GM13977 (cell line): ENCODE results near the gene ANKRD44.

Source experiments
- DNase-seq: peaks from one replicate; pipeline ENCODE4 v3.0.0; 2012; ENCODE audit warnings: low spot score
- CTCF ChIP-seq: IDR thresholded peaks from 2 replicates; pipeline ENCODE4 v1.5.1; 2012; ENCODE audit warnings: mild to moderate bottlenecking, control low read depth; ENCODE audit not compliant: insufficient read depth; ENCODE audit errors: extremely low read depth, missing control alignments
- in situ Hi-C: fragments of 300-500 bp; cut with MboI; formaldehyde crosslinking; loops from one replicate; pipeline ENCODE4 v1.12.0; 2022; ENCODE audit warnings: low sequenced_read_pairs, low pct_unique_long_range_greater_than_20kb, mixed read lengths, inconsistent platforms; ENCODE audit not compliant: unreplicated experiment

The ANKRD44 gene

GRCh38 chr2:197138506-197138905, 172.1 kb downstream of the ANKRD44 start:
- no peak for TF ChIP-seq CTCF
- DNase-seq: no peak
- in situ Hi-C loops: no loop called here

- in situ Hi-C loops: no loop called here
- no peak for TF ChIP-seq CTCF
- DNase-seq: no peak
Measured at GRCh38 chr2:197137826-197138477, 172.6 kb downstream of the ANKRD44 start.

DNA sequence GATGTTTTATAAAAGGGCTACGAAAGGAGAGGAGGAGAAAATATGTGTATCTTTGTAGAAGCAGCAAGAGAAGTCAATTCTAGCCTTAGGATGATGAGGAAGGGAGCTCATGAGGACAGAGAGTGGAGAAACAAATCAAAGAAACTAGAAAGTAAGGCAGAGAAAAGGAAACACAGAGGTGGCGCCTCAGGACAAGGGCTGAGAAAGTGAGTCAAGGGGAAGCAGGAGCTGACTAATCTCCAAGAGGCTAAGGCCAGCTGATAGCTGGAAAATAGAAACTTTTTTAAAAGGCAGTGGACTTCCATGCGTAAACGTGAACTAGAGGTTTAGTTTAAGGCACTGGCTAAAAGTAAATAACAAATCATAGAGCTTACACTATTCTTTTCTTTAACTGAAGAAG, 173.3 kb downstream of the ANKRD44 start:
- no peak for TF ChIP-seq CTCF
- in situ Hi-C loops: no loop called here
- no peak for DNase-seq

- no peak for DNase-seq
- no peak for TF ChIP-seq CTCF
- in situ Hi-C loops: no loop called here
Measured at GRCh38 chr2:197136452-197136851, 174.1 kb downstream of the ANKRD44 start.

DNA sequence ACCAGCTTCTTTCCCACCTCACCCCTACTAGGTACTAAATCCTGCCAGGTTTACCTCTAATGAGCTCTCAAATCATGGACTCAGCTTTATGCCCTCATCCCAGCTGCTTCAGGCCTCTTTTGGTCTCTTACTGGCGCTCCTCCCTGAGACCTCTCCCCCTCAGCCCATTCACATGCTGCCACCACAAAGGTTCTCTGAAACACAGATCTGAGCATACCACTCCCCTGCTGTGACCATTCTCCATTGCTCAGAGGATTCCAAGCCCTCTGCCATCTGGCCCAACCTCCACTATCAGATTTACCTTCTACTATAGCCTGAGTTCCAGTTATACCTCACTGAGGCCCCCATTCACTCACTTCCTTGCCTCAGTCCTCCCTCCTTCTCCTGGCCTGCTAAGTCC, 174.8 kb downstream of the ANKRD44 start:
- DNase-seq: no peak
- no peak for TF ChIP-seq CTCF
- in situ Hi-C loops: no loop called here

- in situ Hi-C loops: no loop called here
- DNase-seq: no peak
- TF ChIP-seq CTCF: peak; percentile 2
Measured at GRCh38 chr2:197134206-197134605, 176.4 kb downstream of the ANKRD44 start.

- in situ Hi-C loops: no loop called here
- TF ChIP-seq CTCF: no peak
- DNase-seq: peak; percentile 40
Measured at GRCh38 chr2:197131558-197131855, 179.1 kb downstream of the ANKRD44 start.
